ENCODE measurements around the gene FUT8.

FUT8 gene

DNA sequence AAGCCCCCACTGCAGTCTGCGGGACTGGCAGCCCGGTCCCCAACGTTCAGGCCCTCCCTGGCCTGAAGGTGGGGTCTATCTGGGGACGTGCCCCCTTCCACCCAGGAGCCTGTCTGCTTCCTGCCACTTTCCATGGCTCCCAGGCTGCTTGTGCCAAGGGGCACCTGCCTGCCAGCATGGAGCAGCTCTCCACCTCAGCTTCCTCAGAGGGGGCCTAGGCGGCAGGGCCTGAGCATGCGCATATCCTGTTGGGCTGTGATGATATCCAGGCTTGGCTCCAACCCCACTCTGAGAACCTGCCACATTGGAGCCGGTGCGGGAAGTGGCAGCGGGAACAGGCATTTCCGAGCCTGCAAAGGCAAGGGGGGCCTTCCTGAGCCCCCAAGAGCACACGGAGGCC, 57.4 kb downstream of the FUT8 start:
- Histone ChIP-seq H3K27ac (no peak overlapping the region), H3K9me3 (ENCODE audit: control insufficient read depth, low read length) (no peaks in the 10 kb centered on the region)

DNA sequence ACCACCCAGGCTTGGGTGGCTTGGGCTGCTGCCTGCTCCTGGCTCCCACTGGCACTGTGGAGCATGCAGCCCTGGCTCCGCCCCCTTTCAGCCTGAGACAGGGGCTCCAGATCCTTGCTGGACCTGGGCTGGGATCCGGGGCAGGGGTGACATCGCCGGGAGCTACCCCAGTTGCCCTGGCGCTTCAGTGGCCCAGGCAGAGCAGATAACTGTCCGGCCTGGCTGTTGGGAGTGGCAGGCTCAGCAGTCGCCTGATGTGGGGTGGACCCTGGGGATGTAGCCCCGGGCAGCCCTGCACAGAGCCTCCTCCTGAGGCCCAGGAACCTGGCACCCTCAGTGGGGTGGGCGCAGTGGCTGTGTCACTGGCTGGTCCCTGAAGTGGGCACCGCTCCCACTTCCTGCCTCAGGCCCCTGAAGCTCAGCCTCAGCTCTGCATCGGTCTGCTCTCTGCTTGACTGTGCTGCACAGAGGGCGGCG, 57.9 kb downstream of the FUT8 start:
- Histone ChIP-seq H3K9ac (no peak overlapping the region), H2AFZ (no peak overlapping the region), H3K27me3 (ENCODE audit: control insufficient read depth, insufficient read depth, low read length) (no peaks in the 10 kb centered on the region), H3K27ac (no peak overlapping the region), H3K4me2 (ENCODE audit: low read length) (no peak overlapping the region), H3K4me1 (peaks cover 2% of the 10 kb centered on the region), H3K36me3 (ENCODE audit: control insufficient read depth, insufficient read depth, low read length) (no peaks in the 10 kb centered on the region), H3K4me3 (ENCODE audit: low read depth, low read length) (no peak overlapping the region), H3K79me2 (peaks cover 15% of the 10 kb centered on the region), H3K9me3 (ENCODE audit: control insufficient read depth, low read length) (no peaks in the 10 kb centered on the region)
- TF ChIP-seq, protein P1, sequence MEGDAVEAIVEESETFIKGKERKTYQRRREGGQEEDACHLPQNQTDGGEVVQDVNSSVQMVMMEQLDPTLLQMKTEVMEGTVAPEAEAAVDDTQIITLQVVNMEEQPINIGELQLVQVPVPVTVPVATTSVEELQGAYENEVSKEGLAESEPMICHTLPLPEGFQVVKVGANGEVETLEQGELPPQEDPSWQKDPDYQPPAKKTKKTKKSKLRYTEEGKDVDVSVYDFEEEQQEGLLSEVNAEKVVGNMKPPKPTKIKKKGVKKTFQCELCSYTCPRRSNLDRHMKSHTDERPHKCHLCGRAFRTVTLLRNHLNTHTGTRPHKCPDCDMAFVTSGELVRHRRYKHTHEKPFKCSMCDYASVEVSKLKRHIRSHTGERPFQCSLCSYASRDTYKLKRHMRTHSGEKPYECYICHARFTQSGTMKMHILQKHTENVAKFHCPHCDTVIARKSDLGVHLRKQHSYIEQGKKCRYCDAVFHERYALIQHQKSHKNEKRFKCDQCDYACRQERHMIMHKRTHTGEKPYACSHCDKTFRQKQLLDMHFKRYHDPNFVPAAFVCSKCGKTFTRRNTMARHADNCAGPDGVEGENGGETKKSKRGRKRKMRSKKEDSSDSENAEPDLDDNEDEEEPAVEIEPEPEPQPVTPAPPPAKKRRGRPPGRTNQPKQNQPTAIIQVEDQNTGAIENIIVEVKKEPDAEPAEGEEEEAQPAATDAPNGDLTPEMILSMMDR (IDR thresholded peaks at IDR 0.05) = no peak

More for the DNA sequence above, 57.4 kb downstream of the FUT8 start:
- TF ChIP-seq, protein P1 (IDR thresholded peaks at IDR 0.05) = no peak
- no peak overlapping the region for H3K9ac ChIP-seq
- peaks cover 14% of the 10 kb centered on the region for H3K79me2 ChIP-seq
- peaks cover 2% of the 10 kb centered on the region for H3K4me1 ChIP-seq
- H2AFZ ChIP-seq = no peak overlapping the region
- H3K4me3 ChIP-seq (ENCODE audit: low read depth, low read length) = no peak overlapping the region
- H3K4me2 ChIP-seq (ENCODE audit: low read length) = no peak overlapping the region
- H3K27me3 ChIP-seq (ENCODE audit: control insufficient read depth, insufficient read depth, low read length) = no peaks in the 10 kb centered on the region
- H3K36me3 ChIP-seq (ENCODE audit: control insufficient read depth, insufficient read depth, low read length) = no peaks in the 10 kb centered on the region

DNA sequence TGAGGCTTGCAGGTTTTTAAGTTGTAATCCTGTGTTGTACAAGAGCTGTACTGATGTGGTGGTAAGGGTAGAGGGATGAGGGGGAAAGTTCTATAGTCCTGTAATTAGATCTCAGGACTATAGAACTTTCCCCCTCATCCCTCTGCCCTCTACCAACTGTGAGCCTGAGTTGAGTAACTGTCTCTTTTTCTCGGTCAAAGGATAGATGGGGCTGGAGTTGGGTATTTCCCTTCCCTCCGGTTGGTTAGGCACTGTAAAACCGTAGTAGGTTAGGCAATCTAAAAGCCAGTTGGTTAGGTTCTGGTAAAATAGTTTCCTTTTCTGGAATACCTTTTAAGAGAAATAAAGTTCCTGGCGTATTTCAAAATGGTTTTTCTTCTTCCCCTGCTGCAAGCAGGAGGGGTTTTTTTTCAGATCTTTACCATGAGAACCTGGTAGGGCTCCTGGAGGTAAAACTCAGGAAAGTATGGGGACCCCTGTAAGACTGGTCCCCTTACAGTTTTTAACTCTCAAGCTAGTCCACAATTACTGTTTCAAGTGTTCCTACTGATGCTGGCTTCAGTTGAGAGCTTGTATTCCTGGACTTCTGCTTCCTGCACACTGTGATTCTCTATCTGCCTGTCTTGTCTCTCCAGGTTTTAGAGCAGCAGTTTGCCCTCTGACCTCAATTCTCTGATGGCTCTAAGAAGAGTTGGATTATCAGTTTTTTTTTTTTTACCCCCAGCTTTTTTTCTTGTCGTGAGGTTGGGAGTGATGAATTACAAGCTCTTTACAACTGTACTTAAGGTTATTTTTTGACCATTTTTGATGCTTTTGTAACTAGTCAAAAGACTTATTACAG, 58.7 kb downstream of the FUT8 start:
- TF ChIP-seq, protein P1 (IDR thresholded peaks at IDR 0.05) = no peak
- no peak overlapping the region for H3K9ac ChIP-seq
- peaks cover 2% of the 10 kb centered on the region for H3K4me1 ChIP-seq
- H2AFZ ChIP-seq = no peak overlapping the region
- peaks cover 21% of the 10 kb centered on the region for H3K79me2 ChIP-seq
- H3K27me3 ChIP-seq (ENCODE audit: control insufficient read depth, insufficient read depth, low read length) = no peaks in the 10 kb centered on the region
- no peaks in the 10 kb centered on the region for H3K36me3 ChIP-seq (ENCODE audit: control insufficient read depth, insufficient read depth, low read length)
- no peaks in the 10 kb centered on the region for H3K9me3 ChIP-seq (ENCODE audit: control insufficient read depth, low read length)
- no peak overlapping the region for H3K4me3 ChIP-seq (ENCODE audit: low read depth, low read length)
- H3K27ac ChIP-seq = no peak overlapping the region
- H3K4me2 ChIP-seq (ENCODE audit: low read length) = no peak overlapping the region

DNA sequence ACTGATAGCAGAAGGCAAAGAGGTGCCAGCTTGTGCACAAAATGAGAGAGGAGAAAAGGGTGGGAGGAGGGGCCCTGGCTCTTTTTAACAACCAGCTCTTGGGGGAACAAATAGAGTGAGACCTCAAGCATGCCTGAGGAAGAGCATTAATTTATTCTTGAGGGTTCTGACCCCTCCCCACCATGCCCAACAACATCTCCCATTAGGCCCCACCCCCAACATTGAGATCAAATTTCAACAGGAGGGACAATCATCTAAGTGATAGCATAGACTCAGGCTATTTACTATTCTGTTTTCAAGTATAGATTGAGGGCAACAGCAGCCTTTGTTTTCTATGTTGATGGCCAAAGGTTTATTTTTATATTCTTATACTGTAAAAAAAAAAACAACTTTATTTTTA, 59.7 kb downstream of the FUT8 start:
- H3K27me3 ChIP-seq (ENCODE audit: control insufficient read depth, insufficient read depth, low read length) = no peaks in the 10 kb centered on the region
- no peaks in the 10 kb centered on the region for H3K36me3 ChIP-seq (ENCODE audit: control insufficient read depth, insufficient read depth, low read length)
- no peak overlapping the region for H3K4me2 ChIP-seq (ENCODE audit: low read length)
- peaks cover 21% of the 10 kb centered on the region for H3K79me2 ChIP-seq
- H2AFZ ChIP-seq = no peak overlapping the region
- H3K4me3 ChIP-seq (ENCODE audit: low read depth, low read length) = no peak overlapping the region
- no peak overlapping the region for H3K9ac ChIP-seq
- TF ChIP-seq, protein P1 (IDR thresholded peaks at IDR 0.05) = no peak
- H3K4me1 ChIP-seq = peaks cover 2% of the 10 kb centered on the region
- no peak overlapping the region for H3K27ac ChIP-seq
- no peaks in the 10 kb centered on the region for H3K9me3 ChIP-seq (ENCODE audit: control insufficient read depth, low read length)
